HG02763 (cell line): ENCODE measurements around the gene HOXA4.
A peak's percentile ranks its signal among the peaks of the same experiment; 100 is the strongest.

Experiments
- ATAC-seq: cut with Tn5 transposase; IDR thresholded peaks from one replicate; pipeline ENCODE4 v1.9.1; 2021; ENCODE audit warnings: mild to moderate bottlenecking, moderate library complexity; ENCODE audit not compliant: unreplicated experiment

HOXA4 gene

DNA sequence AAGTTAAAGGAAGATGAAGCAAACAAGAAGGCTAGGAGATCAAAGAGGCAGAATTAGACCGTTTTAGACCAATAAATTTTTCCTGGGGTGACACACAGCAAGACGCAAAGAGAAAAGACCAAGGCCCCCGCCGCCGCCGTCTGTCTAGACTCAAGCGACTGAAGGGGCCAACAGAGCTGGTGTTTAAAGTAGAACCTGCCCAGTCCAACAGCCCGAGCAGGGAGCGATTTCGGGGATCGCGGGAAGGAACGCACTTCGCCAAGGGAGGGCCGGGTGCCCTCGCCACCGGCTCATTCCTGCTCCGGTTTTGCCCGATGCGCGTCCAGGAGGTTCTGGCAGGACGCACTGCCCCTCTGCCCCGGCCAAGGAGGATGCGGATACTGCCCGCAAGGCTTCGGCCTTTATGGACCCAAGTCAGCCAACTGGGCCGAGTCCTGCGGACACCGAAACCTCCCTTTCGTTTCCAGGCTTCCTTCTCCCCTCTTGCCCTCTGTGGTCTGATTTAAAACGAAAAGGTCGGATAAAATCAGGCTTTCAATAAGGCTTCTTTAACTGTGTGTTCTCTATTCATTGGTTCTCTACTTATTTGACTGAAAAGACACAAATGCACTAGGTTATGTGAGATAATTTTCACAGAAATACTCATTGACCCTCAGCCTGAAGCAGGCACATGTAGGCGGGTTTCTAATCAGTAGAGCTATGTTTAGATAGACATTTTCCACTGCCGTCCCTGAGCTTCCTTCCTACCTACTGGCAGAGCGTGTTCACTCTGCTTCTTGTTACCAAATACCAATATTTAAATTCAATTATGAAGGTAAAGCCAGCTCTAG is 28.1 kb upstream of the HOXA4 start:
- no peak for ATAC-seq

DNA sequence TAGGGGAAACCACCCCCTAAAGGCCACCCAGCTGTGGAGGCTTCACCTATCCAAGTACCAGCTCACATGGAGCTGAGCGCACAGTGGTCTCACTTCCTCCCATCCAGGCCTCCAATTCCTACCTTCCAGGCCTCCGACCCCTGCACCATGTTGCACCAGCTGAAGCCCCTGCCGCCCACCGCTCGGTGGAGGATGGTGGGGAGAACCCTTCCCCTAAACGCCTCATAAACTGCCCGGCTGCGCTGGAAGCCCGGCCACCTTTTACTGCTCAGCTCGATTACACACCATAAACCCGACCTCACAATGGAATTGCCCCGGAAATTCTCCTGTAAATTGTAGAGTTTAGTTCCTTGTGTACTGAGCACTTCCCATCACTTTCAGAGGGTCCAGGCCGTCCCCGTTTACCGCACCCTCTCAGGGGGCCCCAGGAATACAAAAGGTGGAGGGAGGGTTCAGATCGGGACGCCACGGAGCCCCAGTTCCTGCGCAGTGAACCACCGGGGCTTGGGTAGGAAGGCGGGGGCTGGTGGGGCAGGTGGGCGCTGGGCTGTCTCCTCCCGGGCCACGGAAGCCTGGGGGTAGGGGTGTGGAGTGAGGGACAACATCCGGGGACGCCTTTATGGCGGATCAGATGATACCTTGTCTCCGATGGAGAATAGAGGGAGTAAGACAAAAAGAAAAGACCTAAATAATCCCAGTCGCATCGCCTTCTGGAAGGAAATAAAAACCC is 27.3 kb upstream of the HOXA4 start:
- no peak for ATAC-seq

DNA sequence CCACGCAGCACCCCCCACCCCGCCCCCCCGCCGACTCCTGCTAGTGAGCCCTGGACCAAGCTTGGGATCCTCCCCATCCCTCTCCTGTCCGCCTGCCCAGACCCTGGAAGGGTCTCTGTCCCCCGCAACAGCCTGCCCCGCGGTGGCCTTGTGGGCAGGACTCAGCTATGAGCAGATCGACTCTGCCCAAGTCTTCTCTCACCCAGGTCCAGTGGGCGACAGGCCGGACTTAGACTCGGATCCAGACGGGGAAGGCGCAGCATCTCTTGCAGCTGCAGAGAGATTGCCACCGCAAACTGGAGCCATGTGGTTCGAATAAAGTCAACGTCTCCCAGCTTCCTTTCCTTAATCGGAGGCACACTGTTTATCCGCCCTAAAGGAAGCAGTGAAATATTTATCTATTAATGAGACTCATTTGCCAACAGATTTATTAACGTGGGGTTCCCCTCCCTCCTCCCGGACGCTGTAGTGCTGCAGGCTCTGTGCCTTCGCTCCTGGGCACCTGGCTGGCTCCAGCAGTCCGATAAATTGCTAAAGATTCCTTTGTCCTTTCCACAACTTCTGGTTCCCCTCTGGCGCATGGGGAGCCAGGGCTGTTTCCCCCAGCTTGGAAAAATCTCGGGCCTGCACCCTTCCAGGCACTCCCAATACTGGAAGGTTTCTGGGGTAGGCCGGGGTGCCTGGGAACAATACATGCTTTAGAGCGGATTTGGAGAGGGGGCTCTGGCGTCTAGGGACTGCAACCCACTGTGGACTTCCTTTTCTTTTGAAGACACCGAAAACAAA is 26.6 kb upstream of the HOXA4 start:
- no peak for ATAC-seq

DNA sequence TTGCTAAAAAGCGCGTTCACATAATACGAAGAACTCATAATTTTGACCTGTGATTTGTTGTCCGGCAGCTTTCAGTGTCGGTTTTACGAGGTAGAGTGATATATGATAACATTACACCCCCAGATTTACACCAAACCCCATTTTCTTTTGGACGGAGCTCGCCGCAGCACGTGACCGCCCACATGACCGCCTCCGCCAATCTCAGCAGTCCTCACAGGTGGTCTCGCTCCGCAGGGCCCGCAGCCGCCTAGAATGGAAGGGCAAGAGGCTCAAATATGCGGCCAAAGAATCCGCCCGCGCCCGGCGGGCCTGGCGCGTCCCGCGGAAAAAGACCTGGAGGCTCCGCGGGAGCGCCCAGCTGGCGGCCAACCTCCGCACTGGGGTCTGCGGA is 25.9 kb upstream of the HOXA4 start, which contains the start of gene HOXA7:
TSS of gene HOXA7 (minus strand) at position 168 of the 391 bp plus-strand sequence. CDS start at position 38, 130 bp downstream.
- no peak for ATAC-seq

DNA sequence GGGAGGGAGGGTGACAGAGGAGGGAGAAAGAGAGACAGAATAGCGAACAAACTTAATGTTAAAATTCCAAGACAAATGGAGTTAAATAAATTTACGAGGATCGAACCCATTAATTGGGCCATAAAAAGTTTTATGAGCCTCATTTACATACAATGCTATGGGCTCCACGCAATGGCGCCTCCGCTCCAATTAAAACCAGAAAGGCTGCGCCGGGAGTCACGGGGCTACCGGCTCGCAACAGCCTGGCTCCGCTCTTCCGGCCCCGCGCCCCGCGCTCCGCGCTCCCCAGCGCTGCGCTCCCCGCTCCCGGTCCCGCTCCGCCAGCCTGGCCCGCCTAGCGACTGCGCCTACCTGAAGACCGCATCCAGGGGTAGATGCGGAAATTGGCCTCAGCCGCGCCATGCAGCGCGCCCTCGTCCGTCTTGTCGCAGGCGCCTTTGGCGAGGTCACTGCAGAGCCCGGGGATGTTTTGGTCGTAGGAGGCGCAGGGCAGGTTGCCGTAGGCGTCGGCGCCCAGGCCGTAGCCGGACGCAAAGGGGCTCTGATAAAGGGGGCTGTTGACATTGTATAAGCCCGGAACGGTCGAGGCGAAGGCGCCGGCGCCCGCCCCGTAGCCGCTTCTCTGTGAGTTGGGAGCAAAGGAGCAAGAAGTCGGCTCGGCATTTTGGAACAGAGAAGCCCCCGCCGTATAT is 25.4 kb upstream of the HOXA4 start:
- no peak for ATAC-seq

GRCh38 chr7:27154901-27155815 is 24.6 kb upstream of the HOXA4 start:
- ATAC-seq: no peak

DNA sequence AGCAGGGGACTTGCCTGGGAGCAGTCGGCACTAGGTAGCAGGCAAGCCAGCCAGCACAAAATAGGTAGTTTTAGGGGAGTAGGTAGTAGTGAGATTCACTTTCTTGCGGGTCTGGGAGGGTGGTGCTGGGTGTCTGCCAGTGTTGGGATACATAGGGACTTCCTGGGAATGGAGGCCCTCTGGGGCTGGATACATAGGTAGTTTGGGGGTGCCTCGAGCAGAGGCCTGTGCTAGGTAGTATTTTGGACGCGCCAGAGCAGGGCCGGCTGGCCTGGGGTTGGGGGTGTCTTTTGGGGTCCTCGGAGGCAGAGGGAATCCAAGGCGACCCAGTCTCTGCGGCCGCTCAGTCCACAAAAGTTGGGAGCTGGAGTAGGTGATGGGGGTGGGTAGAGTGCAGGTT is 23.8 kb upstream of the HOXA4 start:
- ATAC-seq: no peak

DNA sequence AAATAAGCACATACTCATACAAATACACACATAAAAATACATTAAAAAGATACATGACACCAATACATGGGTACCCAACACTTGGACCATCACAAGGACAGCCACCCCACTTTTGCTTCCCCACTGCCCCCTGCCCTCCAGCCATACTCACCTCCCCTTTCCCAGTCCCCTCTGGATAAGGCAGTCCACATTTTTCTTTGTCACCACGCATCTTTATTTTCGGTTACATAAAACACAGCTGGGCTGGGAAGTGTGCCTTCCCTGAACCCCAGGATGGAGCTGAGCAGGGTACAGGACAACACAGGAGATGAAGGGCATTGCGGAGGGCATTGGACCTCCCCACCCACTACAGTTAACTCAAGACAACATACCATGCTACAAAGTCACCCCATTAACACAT is 23.0 kb upstream of the HOXA4 start:
- ATAC-seq: no peak

DNA sequence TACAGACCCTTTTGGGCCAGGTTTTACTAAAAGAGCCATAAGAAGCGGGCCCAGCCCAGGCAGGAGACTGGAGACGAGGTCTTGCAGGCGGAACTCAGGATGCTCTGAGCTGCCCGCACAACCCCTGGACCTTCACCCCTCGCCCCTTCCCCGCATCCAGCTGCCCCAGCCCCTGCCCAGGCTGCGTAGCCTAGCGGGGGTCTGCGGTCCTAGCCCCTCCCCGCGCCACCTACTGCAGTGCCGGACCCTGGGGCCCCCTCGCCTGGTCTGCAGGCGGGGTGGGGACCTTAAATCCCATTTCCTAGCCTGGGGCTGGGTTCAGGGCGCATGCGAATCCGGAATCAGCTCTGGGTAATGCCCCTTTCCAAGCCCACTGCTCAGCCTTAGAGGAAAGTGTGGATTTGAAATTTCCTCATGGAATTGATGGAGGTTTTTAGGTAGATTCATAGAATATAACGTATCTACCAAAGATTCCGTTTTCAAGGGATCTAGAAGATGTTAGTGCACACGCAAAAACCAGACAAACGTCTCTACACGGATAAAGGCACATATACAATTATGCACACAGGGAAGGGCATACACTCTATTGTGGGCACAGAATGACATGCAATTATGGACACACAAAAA is 22.4 kb upstream of the HOXA4 start:
- ATAC-seq: no peak

DNA sequence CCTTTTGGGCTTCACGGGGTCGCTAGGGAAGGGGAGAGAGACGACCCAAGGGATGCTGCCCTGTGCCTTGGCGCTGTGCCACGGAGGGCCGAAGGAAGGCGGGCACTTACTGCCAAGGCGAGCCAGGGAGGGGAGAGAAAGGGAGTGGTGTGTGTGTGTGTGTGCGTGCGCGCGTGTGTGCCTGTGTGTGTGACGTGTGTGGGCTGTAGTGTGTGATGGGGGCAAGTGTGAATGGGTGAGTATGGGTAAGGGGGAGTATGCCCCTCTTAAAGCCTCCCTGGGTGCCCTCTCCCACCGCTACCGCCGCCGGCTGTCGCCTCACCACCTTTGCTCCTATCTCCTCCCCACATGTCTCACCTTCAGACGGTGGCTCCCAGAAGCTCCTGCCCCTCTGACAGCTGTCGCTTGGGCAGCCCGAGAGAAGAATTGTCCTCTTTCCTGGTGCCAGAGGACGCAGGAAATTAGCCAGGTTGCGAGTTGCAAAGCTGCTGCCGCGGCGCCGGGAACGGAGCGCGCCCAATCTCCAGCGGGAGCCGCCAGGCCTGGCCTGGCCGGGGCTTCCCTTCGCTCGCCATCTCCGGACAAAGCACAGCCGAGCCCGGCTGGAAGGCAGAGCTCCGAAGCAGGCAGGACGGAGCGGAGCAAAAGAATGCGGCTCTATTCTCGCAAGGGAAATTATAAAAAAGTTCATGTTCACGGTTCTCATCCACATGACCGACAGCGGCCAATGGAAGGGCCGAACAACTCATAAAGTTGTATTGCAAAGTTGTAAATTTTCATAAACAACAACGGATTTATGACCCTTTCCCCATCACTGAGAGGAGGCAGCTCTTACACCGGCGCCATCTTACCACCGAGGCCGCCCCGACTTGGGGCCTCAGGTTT is 21.6 kb upstream of the HOXA4 start, which contains the start of gene HOXA3:
TSS of gene HOXA3 (minus strand) at position 653 of the 885 bp plus-strand sequence. CDS start 41,943 bp downstream, outside the sequence.
- no peak for ATAC-seq

- no peak for ATAC-seq
Observed at GRCh38 chr7:27151341-27151930, 20.9 kb upstream of the HOXA4 start.

GRCh38 chr7:27150568-27151340 is 20.2 kb upstream of the HOXA4 start:
- ATAC-seq: peak; percentile 78

- no peak for ATAC-seq
Observed at GRCh38 chr7:27149842-27150567, 19.4 kb upstream of the HOXA4 start.

DNA sequence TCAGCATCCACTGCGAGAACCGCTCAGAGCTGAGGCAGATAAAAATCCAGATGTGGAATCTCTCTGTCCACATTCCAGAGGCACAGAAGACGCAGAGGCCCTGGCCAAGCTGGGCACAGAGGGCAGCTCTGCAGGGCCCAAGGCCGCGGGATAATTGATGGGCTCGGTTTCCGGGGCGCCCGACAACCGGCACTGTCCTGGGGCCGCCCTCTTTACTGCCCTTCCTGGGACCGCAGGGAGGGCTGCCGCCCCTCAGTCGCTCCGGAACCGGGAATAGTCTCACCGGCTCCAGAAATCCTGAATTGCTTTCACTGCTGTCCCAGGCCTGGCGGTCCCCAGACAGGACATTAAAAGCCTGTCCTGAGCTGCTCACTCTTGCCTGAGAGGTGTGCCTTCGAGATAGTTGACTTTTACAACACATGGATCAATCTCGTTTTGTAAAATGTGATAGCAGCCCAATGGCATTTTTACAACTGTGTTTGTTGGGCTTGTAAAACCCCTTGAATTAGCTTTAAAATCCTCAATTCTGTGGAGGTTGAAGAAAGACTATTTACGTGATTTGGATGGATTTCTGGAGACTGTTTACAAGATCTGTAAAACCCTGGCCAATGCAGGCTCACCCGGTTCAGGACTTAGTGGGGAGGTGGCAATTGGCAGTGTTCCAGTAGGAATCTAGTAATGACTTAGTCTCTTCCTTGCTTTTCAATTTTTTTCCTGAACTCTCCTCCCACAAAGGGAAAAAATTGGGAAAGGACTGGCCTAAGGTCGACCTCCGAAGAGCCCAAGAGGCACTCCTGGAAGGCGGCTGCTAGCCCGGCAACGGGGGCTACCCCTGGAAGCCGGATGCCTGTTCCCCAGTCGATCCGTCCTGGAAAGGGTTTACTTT is 18.4 kb upstream of the HOXA4 start:
- ATAC-seq: no peak

DNA sequence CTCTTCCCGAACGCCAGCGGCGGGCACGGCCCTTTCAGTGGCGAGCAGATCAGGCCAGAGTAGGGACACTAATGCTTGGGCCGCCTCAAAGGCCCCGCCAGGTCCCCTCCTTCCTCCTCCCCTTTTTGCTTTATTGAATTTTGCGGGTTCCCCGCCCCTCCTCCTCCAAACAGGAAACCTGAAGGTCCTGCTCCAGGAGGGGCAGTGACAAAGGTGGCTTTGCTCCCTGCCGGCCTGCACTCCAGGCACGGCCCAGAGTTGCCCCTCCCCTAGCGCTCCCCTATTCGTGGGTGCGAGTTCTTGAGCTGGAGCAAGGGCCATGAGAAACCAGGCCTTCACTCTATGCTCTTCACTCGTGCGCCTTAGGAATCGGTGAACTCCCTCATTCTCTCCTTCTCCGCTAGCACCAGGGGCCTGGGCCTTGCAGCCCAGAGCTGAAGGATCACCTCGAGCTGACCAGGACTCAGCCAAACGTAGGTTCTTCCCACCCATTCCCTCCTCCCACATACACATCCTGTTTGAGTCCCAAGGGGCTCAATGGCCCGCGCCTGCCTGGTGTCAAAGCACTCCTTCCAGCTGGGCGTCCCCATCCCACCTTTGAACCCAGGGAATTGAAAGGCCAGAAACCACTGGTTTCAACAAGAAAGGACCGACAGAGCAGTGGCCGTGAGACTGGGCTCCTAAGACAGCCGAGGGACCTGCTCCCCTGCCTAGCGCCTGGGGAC is 17.6 kb upstream of the HOXA4 start:
- no peak for ATAC-seq
